T-helper 2 cell treated with Interferon-gamma antibody and Interleukin-4, amounts not matched to agents 5 μg/mL and 100 μg/mL, for 36 hours (primary cell): ENCODE results near the gene TEAD4.

Experiments
- DNase-seq: peaks from one replicate; pipeline ENCODE4 v3.0.0; 2021; ENCODE audit warnings: low spot score
- H3K27ac Mint-ChIP-seq: one replicate; pipeline ENCODE4 v1.8.0; 2021; ENCODE audit warnings: mild to moderate bottlenecking, mixed read lengths
- H3K27me3 Mint-ChIP-seq: one replicate; pipeline ENCODE4 v1.8.0; 2021; ENCODE audit warnings: low read depth, mixed read lengths
- H3K36me3 Mint-ChIP-seq: one replicate; pipeline ENCODE4 v1.8.0; 2021; ENCODE audit warnings: low read depth, mixed read lengths
- H3K4me1 Mint-ChIP-seq: one replicate; pipeline ENCODE4 v1.8.0; 2021; ENCODE audit warnings: low read depth, mixed read lengths
- H3K4me3 Mint-ChIP-seq: one replicate; pipeline ENCODE4 v1.8.0; 2022; ENCODE audit warnings: mild to moderate bottlenecking, moderate library complexity, mixed read lengths
- H3K9me3 Mint-ChIP-seq: one replicate; pipeline ENCODE4 v1.8.0; 2021; ENCODE audit warnings: mixed read lengths

TEAD4 gene

DNA sequence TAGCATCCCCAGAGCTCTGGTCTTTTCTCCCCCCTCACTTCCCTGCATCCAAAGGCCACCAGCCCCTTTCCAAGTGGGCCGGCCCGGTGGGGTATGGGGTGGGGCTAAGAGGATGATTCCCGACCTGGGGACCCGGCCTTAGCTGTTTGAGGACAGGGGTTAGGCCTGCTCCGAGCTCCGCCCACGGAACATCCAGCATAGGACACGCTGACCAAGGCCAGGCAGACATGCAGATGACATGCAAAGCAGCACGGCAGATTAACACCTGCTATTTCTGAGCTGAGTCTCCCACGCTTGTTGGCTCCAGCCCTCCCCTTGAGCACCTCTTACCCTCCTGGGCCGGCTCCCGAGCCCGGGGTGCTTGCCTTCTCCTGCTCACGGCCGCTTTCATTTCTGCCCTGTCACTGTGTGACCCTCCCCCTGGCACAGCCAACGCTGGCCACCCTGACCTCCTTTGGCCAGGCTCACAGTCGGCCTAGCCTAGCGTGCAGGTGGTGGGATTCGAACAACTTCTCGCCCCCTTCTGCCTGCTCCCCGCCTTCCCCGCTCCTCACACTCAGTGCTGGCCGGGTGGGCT, 40.2 kb downstream of the TEAD4 start:
- H3K36me3 Mint-ChIP-seq: no peaks in the 10 kb centered on the region
- H3K9me3 Mint-ChIP-seq: no peaks in the 10 kb centered on the region
- no peak for DNase-seq
- H3K4me3 Mint-ChIP-seq: no peak overlapping the region
- no peaks in the 10 kb centered on the region for H3K27me3 Mint-ChIP-seq
- H3K27ac Mint-ChIP-seq: no peak overlapping the region
- no peaks in the 10 kb centered on the region for H3K4me1 Mint-ChIP-seq

GRCh38 chr12:3000548-3001275, 41.5 kb downstream of the TEAD4 start:
- Mint-ChIP-seq H3K4me1 (no peaks in the 10 kb centered on the region), H3K27me3 (no peaks in the 10 kb centered on the region)

GRCh38 chr12:3002646-3003045, 43.4 kb downstream of the TEAD4 start:
- Mint-ChIP-seq H3K27ac (no peak overlapping the region), H3K27me3 (no peaks in the 10 kb centered on the region), H3K4me3 (no peak overlapping the region), H3K36me3 (no peaks in the 10 kb centered on the region), H3K9me3 (no peaks in the 10 kb centered on the region), H3K4me1 (no peaks in the 10 kb centered on the region)
- no peak for DNase-seq

More at GRCh38 chr12:3000548-3001275, 41.5 kb downstream of the TEAD4 start:
- H3K36me3 Mint-ChIP-seq: no peaks in the 10 kb centered on the region
- DNase-seq: no peak
- H3K27ac Mint-ChIP-seq: no peak overlapping the region
- H3K4me3 Mint-ChIP-seq: no peak overlapping the region
- no peaks in the 10 kb centered on the region for H3K9me3 Mint-ChIP-seq

GRCh38 chr12:3003357-3003992, 44.3 kb downstream of the TEAD4 start:
- Mint-ChIP-seq H3K4me1 (no peaks in the 10 kb centered on the region), H3K4me3 (no peak overlapping the region), H3K27ac (no peak overlapping the region), H3K36me3 (no peaks in the 10 kb centered on the region), H3K27me3 (no peaks in the 10 kb centered on the region), H3K9me3 (no peaks in the 10 kb centered on the region)
- no peak for DNase-seq

- H3K9me3 Mint-ChIP-seq: no peaks in the 10 kb centered on the region
- no peak overlapping the region for H3K27ac Mint-ChIP-seq
- H3K4me3 Mint-ChIP-seq: no peak overlapping the region
- no peaks in the 10 kb centered on the region for H3K27me3 Mint-ChIP-seq
- no peaks in the 10 kb centered on the region for H3K4me1 Mint-ChIP-seq
- H3K36me3 Mint-ChIP-seq: no peaks in the 10 kb centered on the region
- no peak for DNase-seq
These were observed 45.7 kb downstream of the TEAD4 start for GRCh38 chr12:3004655-3005565.

GRCh38 chr12:3005736-3006135, 46.5 kb downstream of the TEAD4 start:
- Mint-ChIP-seq H3K27ac (no peak overlapping the region), H3K4me1 (no peaks in the 10 kb centered on the region), H3K4me3 (no peak overlapping the region), H3K9me3 (no peaks in the 10 kb centered on the region), H3K27me3 (no peaks in the 10 kb centered on the region), H3K36me3 (no peaks in the 10 kb centered on the region)
- no peak for DNase-seq

DNA sequence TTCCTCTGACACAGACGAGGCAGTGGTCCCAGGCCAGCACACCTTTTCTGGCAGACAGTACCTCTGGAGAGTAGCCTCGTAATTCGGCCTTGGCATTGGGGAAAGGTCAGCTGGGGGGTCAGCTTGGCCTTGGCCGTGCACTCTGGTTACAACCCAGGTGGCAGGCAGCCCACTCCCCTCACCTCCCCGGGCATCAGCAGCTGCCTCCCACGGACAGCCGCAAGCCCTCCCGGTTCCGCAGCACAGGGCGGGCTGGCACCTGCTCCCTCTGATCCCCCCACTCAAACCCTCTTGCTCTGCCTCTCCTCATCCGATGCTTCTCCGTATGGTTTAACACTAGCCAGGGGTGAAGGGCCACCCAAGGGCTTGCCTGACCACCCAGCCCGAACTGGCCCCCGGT, 50.6 kb downstream of the TEAD4 start:
- no peak for DNase-seq
- H3K27ac Mint-ChIP-seq: no peak overlapping the region
- peaks cover 5% of the 10 kb centered on the region for H3K4me1 Mint-ChIP-seq
- no peak overlapping the region for H3K4me3 Mint-ChIP-seq
- no peaks in the 10 kb centered on the region for H3K9me3 Mint-ChIP-seq
- no peaks in the 10 kb centered on the region for H3K36me3 Mint-ChIP-seq
- no peaks in the 10 kb centered on the region for H3K27me3 Mint-ChIP-seq

GRCh38 chr12:3010214-3010930, 51.2 kb downstream of the TEAD4 start:
- Mint-ChIP-seq H3K27me3 (no peaks in the 10 kb centered on the region), H3K27ac (no peak overlapping the region), H3K4me1 (peaks cover 8% of the 10 kb centered on the region), H3K9me3 (no peaks in the 10 kb centered on the region), H3K36me3 (no peaks in the 10 kb centered on the region), H3K4me3 (no peak overlapping the region)
- DNase-seq: no peak

GRCh38 chr12:3012786-3013185, 53.6 kb downstream of the TEAD4 start:
- Mint-ChIP-seq H3K36me3 (no peaks in the 10 kb centered on the region), H3K4me1 (peaks cover 8% of the 10 kb centered on the region), H3K9me3 (no peaks in the 10 kb centered on the region), H3K27ac (no peak overlapping the region), H3K27me3 (no peaks in the 10 kb centered on the region), H3K4me3 (no peak overlapping the region)
- DNase-seq: no peak

- Mint-ChIP-seq H3K36me3 (no peaks in the 10 kb centered on the region), H3K27me3 (no peaks in the 10 kb centered on the region), H3K4me3 (no peak overlapping the region), H3K4me1 (peaks cover 8% of the 10 kb centered on the region), H3K9me3 (no peaks in the 10 kb centered on the region), H3K27ac (no peak overlapping the region)
- DNase-seq: no peak
These were observed 55.4 kb downstream of the TEAD4 start for GRCh38 chr12:3014641-3015040.

DNA sequence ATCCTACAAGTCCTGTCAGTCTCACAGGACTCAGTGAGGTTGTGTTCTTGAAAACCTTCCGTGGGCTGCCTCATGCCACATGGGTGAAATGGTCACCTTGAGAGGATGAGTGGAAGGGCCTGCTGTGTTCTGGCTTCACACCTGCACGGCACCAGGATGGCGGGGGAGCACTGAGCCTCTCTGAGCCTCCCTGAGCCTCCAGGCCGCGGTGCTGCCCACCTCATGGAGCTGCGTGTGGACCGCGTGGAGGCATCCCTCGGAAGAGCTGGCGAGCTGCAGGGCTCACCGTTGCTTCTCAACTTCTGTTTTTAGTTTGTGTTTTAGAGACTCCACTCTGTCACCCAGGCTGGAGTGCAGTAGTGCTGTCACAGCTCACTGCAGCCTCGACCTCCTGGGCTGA, 56.2 kb downstream of the TEAD4 start:
- no peak overlapping the region for H3K27ac Mint-ChIP-seq

DNA sequence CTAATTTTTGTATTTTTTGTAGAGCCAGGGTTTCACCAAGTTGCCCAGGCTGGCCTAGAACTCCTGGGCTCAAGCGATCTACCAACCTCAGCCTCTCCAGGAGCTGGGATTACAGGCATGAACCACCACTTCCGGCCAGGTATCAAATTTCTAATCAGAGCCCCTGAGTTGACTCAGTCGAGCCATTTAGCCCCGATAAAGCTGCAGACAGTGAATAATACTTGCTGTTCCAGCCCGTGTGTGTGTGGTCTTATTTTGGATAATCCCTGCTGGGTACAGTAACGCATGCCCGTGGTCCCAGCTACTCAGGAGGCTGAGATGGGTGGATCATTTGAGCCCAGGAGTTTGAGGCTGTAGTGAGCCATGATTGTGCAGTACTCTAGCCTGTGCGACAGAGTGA, 57.0 kb downstream of the TEAD4 start:
- Mint-ChIP-seq H3K36me3 (no peaks in the 10 kb centered on the region), H3K9me3 (no peaks in the 10 kb centered on the region), H3K27ac (no peak overlapping the region)

More for the DNA sequence above, 56.2 kb downstream of the TEAD4 start:
- no peaks in the 10 kb centered on the region for H3K36me3 Mint-ChIP-seq
- H3K9me3 Mint-ChIP-seq: no peaks in the 10 kb centered on the region
- H3K4me3 Mint-ChIP-seq: no peak overlapping the region
- no peak for DNase-seq
- peaks cover 8% of the 10 kb centered on the region for H3K4me1 Mint-ChIP-seq
- H3K27me3 Mint-ChIP-seq: no peaks in the 10 kb centered on the region

DNA sequence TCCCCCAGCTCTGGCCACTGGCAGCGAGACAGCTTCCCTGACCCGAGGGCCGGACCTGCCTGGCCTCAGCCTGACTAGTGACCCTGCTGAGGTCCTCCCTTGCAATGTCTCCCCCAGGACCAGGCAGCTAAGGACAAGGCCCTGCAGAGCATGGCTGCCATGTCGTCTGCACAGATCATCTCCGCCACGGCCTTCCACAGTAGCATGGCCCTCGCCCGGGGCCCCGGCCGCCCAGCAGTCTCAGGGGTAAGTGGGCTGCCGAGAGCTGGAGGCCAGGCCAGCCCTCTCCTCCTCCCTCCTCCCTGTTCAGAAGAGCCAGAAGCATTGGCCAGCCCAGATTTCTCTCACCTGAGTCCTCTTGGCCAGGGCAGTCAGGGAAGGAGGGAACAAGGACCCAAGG, 58.1 kb downstream of the TEAD4 start:
- Mint-ChIP-seq H3K36me3 (no peaks in the 10 kb centered on the region), H3K27ac (no peak overlapping the region), H3K4me1 (peaks cover 8% of the 10 kb centered on the region), H3K9me3 (no peaks in the 10 kb centered on the region), H3K4me3 (no peak overlapping the region), H3K27me3 (no peaks in the 10 kb centered on the region)
- no peak for DNase-seq

More for the DNA sequence above, 57.0 kb downstream of the TEAD4 start:
- H3K4me3 Mint-ChIP-seq: no peak overlapping the region
- H3K4me1 Mint-ChIP-seq: peaks cover 8% of the 10 kb centered on the region
- no peak for DNase-seq
- H3K27me3 Mint-ChIP-seq: no peaks in the 10 kb centered on the region
